ENCODE measurements around the gene KRT4. TPM values are rescaled to one million over a fixed set of nuclear protein-coding genes. Genes with fewer than 3 reads are reported as not detected.
"Not testable (repeated sequence)": the region's sequence is repeated elsewhere in the genome, so short reads cannot be mapped to it uniquely, and the experiment has no call there.

Gene KRT4
- total RNA-seq, 2 experiments from 2014 or later: not detected

DNA sequence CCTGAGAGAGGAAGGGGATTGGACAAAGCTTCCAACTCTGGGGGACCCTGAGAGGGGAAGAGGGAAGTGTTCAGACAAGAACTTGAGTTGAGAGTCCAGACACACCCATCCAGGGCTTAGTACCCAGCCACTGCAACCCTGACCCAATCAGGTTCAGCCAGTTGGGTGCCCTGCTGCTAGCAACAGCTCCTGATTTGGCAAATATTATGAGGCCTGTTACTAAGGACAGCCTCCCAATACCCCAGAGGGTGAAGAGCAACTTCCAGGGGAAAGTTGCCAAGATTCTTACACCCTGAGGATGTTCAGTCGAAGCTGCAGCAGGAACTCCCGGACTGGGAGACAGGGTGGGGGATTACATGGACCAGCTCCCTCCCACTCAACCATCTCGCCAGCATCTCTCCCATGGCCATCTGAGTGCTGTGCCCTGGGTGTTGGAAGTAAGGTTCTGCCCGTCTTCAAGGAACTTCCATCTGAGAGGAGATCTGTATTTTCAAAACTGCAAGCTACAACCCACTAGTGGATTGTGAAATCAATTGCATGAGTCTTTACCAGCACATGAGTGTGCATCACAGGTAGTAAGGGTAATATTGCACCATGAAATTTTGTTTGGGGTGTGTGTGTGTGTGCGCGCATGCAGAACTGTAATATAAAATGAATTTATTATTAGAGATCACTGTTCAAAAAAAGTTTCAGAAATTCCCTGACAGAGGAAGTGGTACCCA lies 46.3 kb upstream of the KRT4 start:
- Histone ChIP-seq H3K27ac (ENCODE audit: low read depth, low read length, poor library complexity, severe bottlenecking) (no peak overlapping the region), H3K36me3 (ENCODE audit: insufficient read depth, low read length) (no peaks in the 10 kb centered on the region), H3K79me2 (ENCODE audit: insufficient read depth, low read depth, low read length) (no peaks in the 10 kb centered on the region), H3K4me3 (ENCODE audit: low read depth, low read length, poor library complexity, severe bottlenecking) (no peak overlapping the region), H3K4me1 (ENCODE audit: insufficient read depth, low read length, poor library complexity, severe bottlenecking) (no peaks in the 10 kb centered on the region), H3K4me2 (ENCODE audit: low read length) (no peak overlapping the region), H4K20me1 (ENCODE audit: insufficient read depth, low read length) (no peaks in the 10 kb centered on the region), H2AFZ (ENCODE audit: low read length) (no peak overlapping the region), H3K9me2 (ENCODE audit: insufficient read depth, low read length) (no peaks in the 10 kb centered on the region), H3K9me3 (ENCODE audit: low read length) (no peaks in the 10 kb centered on the region)
- intact Hi-C loops (cut with micrococcal nuclease; ENCODE audit: unreplicated experiment): no loop called here
- ChIA-PET POLR2A (no interaction called here), CTCF (ENCODE audit: unreplicated experiment) (no interaction called here)
- no TSS peak for BruUV-seq (replicated peaks)
- DNase-seq (ENCODE audit: low spot score): no peak
- TF ChIP-seq, protein P1, sequence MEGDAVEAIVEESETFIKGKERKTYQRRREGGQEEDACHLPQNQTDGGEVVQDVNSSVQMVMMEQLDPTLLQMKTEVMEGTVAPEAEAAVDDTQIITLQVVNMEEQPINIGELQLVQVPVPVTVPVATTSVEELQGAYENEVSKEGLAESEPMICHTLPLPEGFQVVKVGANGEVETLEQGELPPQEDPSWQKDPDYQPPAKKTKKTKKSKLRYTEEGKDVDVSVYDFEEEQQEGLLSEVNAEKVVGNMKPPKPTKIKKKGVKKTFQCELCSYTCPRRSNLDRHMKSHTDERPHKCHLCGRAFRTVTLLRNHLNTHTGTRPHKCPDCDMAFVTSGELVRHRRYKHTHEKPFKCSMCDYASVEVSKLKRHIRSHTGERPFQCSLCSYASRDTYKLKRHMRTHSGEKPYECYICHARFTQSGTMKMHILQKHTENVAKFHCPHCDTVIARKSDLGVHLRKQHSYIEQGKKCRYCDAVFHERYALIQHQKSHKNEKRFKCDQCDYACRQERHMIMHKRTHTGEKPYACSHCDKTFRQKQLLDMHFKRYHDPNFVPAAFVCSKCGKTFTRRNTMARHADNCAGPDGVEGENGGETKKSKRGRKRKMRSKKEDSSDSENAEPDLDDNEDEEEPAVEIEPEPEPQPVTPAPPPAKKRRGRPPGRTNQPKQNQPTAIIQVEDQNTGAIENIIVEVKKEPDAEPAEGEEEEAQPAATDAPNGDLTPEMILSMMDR (conservative IDR thresholded peaks at IDR 0.05; ENCODE audit: low read length): no peak
- TF ChIP-seq EZH2phosphoT487 (IDR thresholded peaks at IDR 0.05; ENCODE audit: borderline replicate concordance, low read depth, low read length): no peak

DNA sequence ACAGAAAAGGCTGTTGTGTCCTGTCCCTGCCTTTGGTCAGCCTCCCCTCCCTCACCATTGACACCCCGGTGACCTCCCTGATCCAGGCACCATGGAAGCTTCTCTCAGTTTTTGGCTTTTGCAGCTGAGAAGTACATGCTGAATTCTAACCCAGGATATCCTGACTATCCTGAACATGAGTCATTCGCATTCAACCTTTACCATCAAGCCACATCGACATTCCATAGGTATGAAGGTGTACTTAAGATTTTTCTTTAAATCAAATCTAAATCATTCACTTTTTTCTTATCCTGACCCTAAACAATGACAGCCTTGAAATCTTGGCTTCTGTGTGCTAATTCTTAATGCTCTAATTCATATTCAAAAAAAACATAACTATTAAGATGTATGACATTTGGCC lies 43.6 kb upstream of the KRT4 start:
- Histone ChIP-seq H4K20me1 (ENCODE audit: insufficient read depth, low read length) (no peaks in the 10 kb centered on the region), H3K79me2 (ENCODE audit: insufficient read depth, low read depth, low read length) (no peaks in the 10 kb centered on the region), H2AFZ (ENCODE audit: low read length) (no peak overlapping the region), H3K4me3 (ENCODE audit: low read depth, low read length, poor library complexity, severe bottlenecking) (no peak overlapping the region), H3K9me3 (ENCODE audit: low read length) (no peaks in the 10 kb centered on the region), H3K4me1 (ENCODE audit: insufficient read depth, low read length, poor library complexity, severe bottlenecking) (no peaks in the 10 kb centered on the region), H3K36me3 (ENCODE audit: insufficient read depth, low read length) (no peaks in the 10 kb centered on the region), H3K27ac (ENCODE audit: low read depth, low read length, poor library complexity, severe bottlenecking) (no peak overlapping the region), H3K9me2 (ENCODE audit: insufficient read depth, low read length) (no peaks in the 10 kb centered on the region), H3K4me2 (ENCODE audit: low read length) (no peak overlapping the region)
- no TSS peak for BruUV-seq (replicated peaks)
- DNase-seq (ENCODE audit: low spot score): no peak
- ChIA-PET POLR2A (no interaction called here), CTCF (ENCODE audit: unreplicated experiment) (no interaction called here)
- TF ChIP-seq EZH2phosphoT487 (IDR thresholded peaks at IDR 0.05; ENCODE audit: borderline replicate concordance, low read depth, low read length): no peak
- TF ChIP-seq, protein P1 (conservative IDR thresholded peaks at IDR 0.05; ENCODE audit: low read length): no peak
- intact Hi-C loops (cut with micrococcal nuclease; ENCODE audit: unreplicated experiment): no loop called here

DNA sequence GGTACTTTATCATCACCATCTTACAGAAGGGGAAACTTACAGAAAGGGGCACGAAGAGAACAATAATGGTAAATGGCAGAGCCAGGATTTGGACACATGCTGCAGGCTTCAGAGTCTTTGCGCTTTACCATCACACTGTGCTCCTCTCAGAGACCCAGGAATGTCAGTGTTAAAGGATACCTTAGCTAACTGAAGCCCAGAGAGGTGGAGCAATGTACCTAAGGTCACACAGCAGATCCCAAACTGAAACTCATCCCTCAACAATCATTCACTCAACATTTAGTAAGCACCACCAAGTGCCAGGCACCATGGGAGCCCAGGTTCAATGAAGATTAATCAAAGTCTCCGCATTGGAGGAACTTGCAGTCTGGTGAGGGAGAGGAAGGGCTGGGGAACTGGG lies 42.9 kb upstream of the KRT4 start:
- intact Hi-C loops (cut with micrococcal nuclease; ENCODE audit: unreplicated experiment): no loop called here
- no peaks in the 10 kb centered on the region for H3K9me3 ChIP-seq (ENCODE audit: low read length)
- H3K79me2 ChIP-seq (ENCODE audit: insufficient read depth, low read depth, low read length): no peaks in the 10 kb centered on the region
- no TSS peak for BruUV-seq (replicated peaks)
- no peak overlapping the region for H3K27ac ChIP-seq (ENCODE audit: low read depth, low read length, poor library complexity, severe bottlenecking)
- no peaks in the 10 kb centered on the region for H3K36me3 ChIP-seq (ENCODE audit: insufficient read depth, low read length)
- ChIA-PET POLR2A (no interaction called here), CTCF (ENCODE audit: unreplicated experiment) (no interaction called here)
- no peak for DNase-seq (ENCODE audit: low spot score)
- H2AFZ ChIP-seq (ENCODE audit: low read length): no peak overlapping the region
- no peak overlapping the region for H3K4me3 ChIP-seq (ENCODE audit: low read depth, low read length, poor library complexity, severe bottlenecking)
- no peak for TF ChIP-seq EZH2phosphoT487 (IDR thresholded peaks at IDR 0.05; ENCODE audit: borderline replicate concordance, low read depth, low read length)
- TF ChIP-seq, protein P1 (conservative IDR thresholded peaks at IDR 0.05; ENCODE audit: low read length): no peak
- H3K4me1 ChIP-seq (ENCODE audit: insufficient read depth, low read length, poor library complexity, severe bottlenecking): peaks cover 7% of the 10 kb centered on the region
- no peaks in the 10 kb centered on the region for H4K20me1 ChIP-seq (ENCODE audit: insufficient read depth, low read length)
- H3K9me2 ChIP-seq (ENCODE audit: insufficient read depth, low read length): no peaks in the 10 kb centered on the region
- no peak overlapping the region for H3K4me2 ChIP-seq (ENCODE audit: low read length)

DNA sequence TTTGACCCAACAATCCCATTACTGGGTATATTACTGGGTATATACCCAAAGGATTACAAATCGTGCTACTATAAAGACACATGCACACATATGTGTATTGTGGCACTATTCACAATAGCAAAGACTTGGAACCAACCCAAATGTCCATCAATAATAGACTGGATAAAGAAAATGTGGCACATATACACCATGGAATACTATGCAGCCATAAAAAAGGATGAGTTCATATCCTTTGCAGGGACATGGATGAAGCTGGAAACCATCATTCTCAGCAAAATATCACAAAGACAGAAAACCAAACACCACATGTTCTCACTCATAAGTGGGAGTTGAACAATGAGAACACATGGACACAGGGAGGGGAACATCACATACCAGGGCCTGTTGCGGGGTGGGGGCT lies 42.2 kb upstream of the KRT4 start:
- H3K4me3 ChIP-seq (ENCODE audit: low read depth, low read length, poor library complexity, severe bottlenecking); H3K36me3 ChIP-seq (ENCODE audit: insufficient read depth, low read length); H4K20me1 ChIP-seq (ENCODE audit: insufficient read depth, low read length); BruUV-seq (replicated peaks); H3K9me3 ChIP-seq (ENCODE audit: low read length); H3K27ac ChIP-seq (ENCODE audit: low read depth, low read length, poor library complexity, severe bottlenecking); H3K4me2 ChIP-seq (ENCODE audit: low read length); CTCF ChIA-PET (ENCODE audit: unreplicated experiment); DNase-seq (ENCODE audit: low spot score); H3K79me2 ChIP-seq (ENCODE audit: insufficient read depth, low read depth, low read length); H3K9me2 ChIP-seq (ENCODE audit: insufficient read depth, low read length); POLR2A ChIA-PET; intact Hi-C loops (cut with micrococcal nuclease; ENCODE audit: unreplicated experiment); H2AFZ ChIP-seq (ENCODE audit: low read length): not testable (repeated sequence)
- peaks cover 14% of the 10 kb centered on the region for H3K4me1 ChIP-seq (ENCODE audit: insufficient read depth, low read length, poor library complexity, severe bottlenecking)
